GM18867 (cell line): ENCODE data around the gene A2ML1.
"Not testable (repeated sequence)": the region's sequence is repeated elsewhere in the genome, so short reads cannot be mapped to it uniquely, and the experiment has no call there.

Experiments
- ATAC-seq: cut with Tn5 transposase; IDR thresholded peaks from one replicate; pipeline ENCODE4 v1.9.1; 2021; ENCODE audit warnings: mild to moderate bottlenecking, moderate library complexity; ENCODE audit not compliant: unreplicated experiment

A2ML1 gene

GRCh38 chr12:8816448-8817050 is 5.9 kb upstream of the A2ML1 start:
- ATAC-seq: no peak

GRCh38 chr12:8817856-8818255 is 4.6 kb upstream of the A2ML1 start:
- ATAC-seq: no peak

- no peak for ATAC-seq
Measured at GRCh38 chr12:8818526-8818925, 3.9 kb upstream of the A2ML1 start.

GRCh38 chr12:8819666-8819980 is 2.8 kb upstream of the A2ML1 start:
- ATAC-seq: no peak

- ATAC-seq: not testable (repeated sequence)
Measured at GRCh38 chr12:8820676-8821407, 1.6 kb upstream of the A2ML1 start.

GRCh38 chr12:8821591-8821990 is 830 bp upstream of the A2ML1 start:
- no peak for ATAC-seq

GRCh38 chr12:8823565-8824300 is 1.3 kb downstream of the A2ML1 start:
- ATAC-seq: no peak

- ATAC-seq: no peak
Measured at GRCh38 chr12:8827551-8828256, 5.3 kb downstream of the A2ML1 start.

- no peak for ATAC-seq
Measured at GRCh38 chr12:8828257-8829124, 6.1 kb downstream of the A2ML1 start.

GRCh38 chr12:8829125-8829518 is 6.7 kb downstream of the A2ML1 start:
- no peak for ATAC-seq

GRCh38 chr12:8829621-8830020 is 7.2 kb downstream of the A2ML1 start:
- ATAC-seq: no peak

- no peak for ATAC-seq
Measured at GRCh38 chr12:8831116-8831515, 8.7 kb downstream of the A2ML1 start.

- no peak for ATAC-seq
Measured at GRCh38 chr12:8832500-8832899, 10.1 kb downstream of the A2ML1 start.

- no peak for ATAC-seq
Measured at GRCh38 chr12:8834230-8834629, 11.8 kb downstream of the A2ML1 start.

GRCh38 chr12:8837291-8837690 is 14.9 kb downstream of the A2ML1 start:
- ATAC-seq: no peak

GRCh38 chr12:8840321-8840720 is 17.9 kb downstream of the A2ML1 start:
- no peak for ATAC-seq

GRCh38 chr12:8840938-8841633 is 18.7 kb downstream of the A2ML1 start:
- no peak for ATAC-seq

- no peak for ATAC-seq
Measured at GRCh38 chr12:8841778-8842177, 19.4 kb downstream of the A2ML1 start.

- ATAC-seq: no peak
Measured at GRCh38 chr12:8844665-8845064, 22.2 kb downstream of the A2ML1 start.

- ATAC-seq: no peak
Measured at GRCh38 chr12:8846305-8846704, 23.9 kb downstream of the A2ML1 start.
